Measurements from ENCODE around the gene ITGB5. TPM values are rescaled to one million over a fixed set of nuclear protein-coding genes. Genes with fewer than 3 reads are reported as not detected.
A peak's percentile ranks its signal among the peaks of the same experiment; 100 is the strongest.

ITGB5 gene
- total RNA-seq, 2 donors from 2014 or later = 73.5 to 88.7 TPM

GRCh38 chr3:124847051-124847450 is 40.1 kb downstream of the ITGB5 start:
- no peak overlapping the region for H3K4me3 ChIP-seq
- no peak overlapping the region for H3K27ac ChIP-seq
- ATAC-seq = no peak
- no peaks in the 10 kb centered on the region for H3K36me3 ChIP-seq (replicated peaks in 1 of 2; ENCODE audit: insufficient read depth in 1 of 2, low read depth in 2 of 2)
- H3K27me3 ChIP-seq = no peaks in the 10 kb centered on the region
- WGBS, 2 donors = 64 to 100% methylated on average over 1 of the region's 1 CpG
- H3K9me3 ChIP-seq = no peaks in the 10 kb centered on the region
- no peak for DNase-seq
- intact Hi-C loops (cut with DNase I) = no loop called here
- H3K4me1 ChIP-seq = no peaks in the 10 kb centered on the region
- TF ChIP-seq CTCF (IDR thresholded peaks at IDR 0.05) (no peak), POLR2A (IDR thresholded peaks at IDR 0.05) (no peak)

GRCh38 chr3:124846189-124846588 is 41.0 kb downstream of the ITGB5 start:
- intact Hi-C loops (cut with DNase I) = no loop called here
- DNase-seq = no peak
- Histone ChIP-seq H3K4me1 (no peaks in the 10 kb centered on the region), H3K27ac (no peak overlapping the region), H3K4me3 (no peak overlapping the region), H3K9me3 (no peaks in the 10 kb centered on the region), H3K36me3 (replicated peaks in 1 of 2; ENCODE audit: insufficient read depth in 1 of 2, low read depth in 2 of 2) (no peaks in the 10 kb centered on the region), H3K27me3 (no peaks in the 10 kb centered on the region)
- peak; percentile 24 for ATAC-seq
- 52 to 56% methylated on average over 2 of the region's 2 CpGs for WGBS, 2 donors
- no peak for TF ChIP-seq CTCF (IDR thresholded peaks at IDR 0.05)
- no peak for TF ChIP-seq POLR2A (IDR thresholded peaks at IDR 0.05)

GRCh38 chr3:124845406-124845805 is 41.8 kb downstream of the ITGB5 start:
- 80% methylated on average over 5 of the region's 5 CpGs for WGBS, 2 donors
- TF ChIP-seq CTCF (IDR thresholded peaks at IDR 0.05) = no peak
- no peak for TF ChIP-seq POLR2A (IDR thresholded peaks at IDR 0.05)
- no peaks in the 10 kb centered on the region for H3K4me1 ChIP-seq
- peak; percentile 42 for ATAC-seq
- intact Hi-C loops (cut with DNase I) = no loop called here
- DNase-seq = peak in 1 of 4 donors; percentile 42
- H3K27ac ChIP-seq = peak overlapping the region in 2 of 4 donors; percentile 12 to 14
- no peaks in the 10 kb centered on the region for H3K9me3 ChIP-seq
- H3K4me3 ChIP-seq = no peak overlapping the region
- no peaks in the 10 kb centered on the region for H3K36me3 ChIP-seq (replicated peaks in 1 of 2; ENCODE audit: insufficient read depth in 1 of 2, low read depth in 2 of 2)
- H3K27me3 ChIP-seq = no peaks in the 10 kb centered on the region

GRCh38 chr3:124843506-124844177 is 43.5 kb downstream of the ITGB5 start:
- Histone ChIP-seq H3K36me3 (replicated peaks in 1 of 2; ENCODE audit: insufficient read depth in 1 of 2, low read depth in 2 of 2) (no peaks in the 10 kb centered on the region), H3K9me3 (no peaks in the 10 kb centered on the region), H3K27me3 (no peaks in the 10 kb centered on the region), H3K4me3 (no peak overlapping the region), H3K27ac (no peak overlapping the region), H3K4me1 (no peaks in the 10 kb centered on the region)
- TF ChIP-seq POLR2A (IDR thresholded peaks at IDR 0.05) (no peak), CTCF (IDR thresholded peaks at IDR 0.05) (no peak)
- intact Hi-C loops (cut with DNase I) = no loop called here
- WGBS, 2 donors = 87 to 88% methylated on average over 5 of the region's 5 CpGs
- no peak for ATAC-seq
- no peak for DNase-seq

GRCh38 chr3:124843047-124843446 is 44.1 kb downstream of the ITGB5 start:
- 88 to 94% methylated on average over 4 of the region's 4 CpGs for WGBS, 2 donors
- DNase-seq = no peak
- H3K27me3 ChIP-seq = no peaks in the 10 kb centered on the region
- ATAC-seq = no peak
- H3K4me3 ChIP-seq = no peak overlapping the region
- intact Hi-C loops (cut with DNase I) = no loop called here
- H3K27ac ChIP-seq = no peak overlapping the region
- TF ChIP-seq POLR2A (IDR thresholded peaks at IDR 0.05) = no peak
- TF ChIP-seq CTCF (IDR thresholded peaks at IDR 0.05) = no peak
- H3K4me1 ChIP-seq = no peaks in the 10 kb centered on the region
- H3K9me3 ChIP-seq = no peaks in the 10 kb centered on the region
- no peaks in the 10 kb centered on the region for H3K36me3 ChIP-seq (replicated peaks in 1 of 2; ENCODE audit: insufficient read depth in 1 of 2, low read depth in 2 of 2)
